ENCODE measurements around the gene STRN4. TPM values are rescaled to one million over a fixed set of nuclear protein-coding genes. Genes with fewer than 3 reads are reported as not detected.

The STRN4 gene
- total and polyA plus RNA-seq, 5 donors, result 39.3 to 69.8 (median 49.7) TPM

DNA sequence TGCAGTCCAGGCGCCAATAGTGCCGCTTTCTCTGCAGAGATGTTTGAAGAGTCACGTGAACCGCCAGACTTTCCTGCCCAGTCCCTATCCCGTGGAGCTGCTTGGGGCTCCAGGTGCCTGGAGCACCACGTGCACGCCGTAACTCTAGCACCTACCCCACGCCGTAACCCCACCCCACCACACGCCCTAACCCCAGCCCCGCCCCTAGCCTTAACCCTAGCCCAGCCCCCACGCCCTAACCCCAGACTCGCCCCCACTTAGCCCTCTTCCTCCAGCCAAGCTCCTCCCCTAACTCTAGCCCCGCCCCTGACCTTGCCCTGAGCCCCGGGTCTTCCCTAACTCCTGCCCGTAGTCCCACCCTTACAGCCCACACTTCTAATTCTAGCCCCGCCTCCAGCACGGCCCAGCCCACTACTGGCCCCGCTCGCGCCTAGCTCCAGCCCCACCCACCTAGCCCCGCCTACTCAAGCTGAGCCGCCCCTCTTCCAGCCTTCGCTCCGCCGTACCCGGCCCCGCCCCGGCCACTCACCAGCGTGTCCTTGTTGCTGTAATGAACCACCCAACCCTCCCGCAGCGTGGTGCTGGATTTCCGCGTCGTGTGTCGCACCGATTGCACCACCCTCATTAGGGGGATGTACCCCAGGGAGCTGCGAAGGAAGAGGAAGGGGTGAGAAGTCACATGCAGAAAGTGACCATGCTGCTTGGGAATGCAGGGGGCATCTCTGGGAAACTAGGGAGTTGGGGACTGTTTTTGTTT lies 48.9 kb downstream of the STRN4 start:
- no peaks in the 10 kb centered on the region for H3K27me3 ChIP-seq (ENCODE audit: control insufficient read depth, insufficient read depth)
- peak; percentile 97 for ATAC-seq
- H3K4me1 ChIP-seq (ENCODE audit: control insufficient read depth, insufficient read depth, low read length), result no peaks in the 10 kb centered on the region
- H3K9me3 ChIP-seq (ENCODE audit: control insufficient read depth, low read length), result no peaks in the 10 kb centered on the region
- H3K4me3 ChIP-seq (ENCODE audit: low read length), result no peak overlapping the region
- intact Hi-C loops (cut with DNase I), result no loop called here
- DNase-seq, result peak; percentile 95 to 96 (median 96)
- H3K27ac ChIP-seq (ENCODE audit: low read length), result no peak overlapping the region
- WGBS, result 33% methylated on average over 39 of the region's 39 CpGs

DNA sequence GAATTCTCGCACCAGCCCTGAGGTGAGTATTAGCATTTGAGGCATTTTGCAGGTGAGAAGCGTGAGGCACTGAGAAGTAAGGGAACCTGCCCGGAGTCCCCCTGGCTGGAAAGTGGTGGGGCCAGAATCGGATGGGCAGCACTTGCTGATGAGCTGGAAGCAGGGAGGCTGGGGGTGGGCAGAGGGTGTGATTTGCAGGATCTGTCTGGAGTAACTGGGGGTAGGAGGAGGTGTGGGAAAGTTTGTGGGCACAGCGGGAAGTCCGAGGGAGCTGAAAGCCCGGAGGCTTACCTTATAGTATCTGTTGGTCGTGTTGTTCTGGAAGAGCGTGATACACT lies 49.4 kb downstream of the STRN4 start:
- 80% methylated on average over 9 of the region's 9 CpGs for WGBS
- Histone ChIP-seq H3K4me3 (ENCODE audit: low read length) (no peak overlapping the region), H3K27me3 (ENCODE audit: control insufficient read depth, insufficient read depth) (no peaks in the 10 kb centered on the region), H3K4me1 (ENCODE audit: control insufficient read depth, insufficient read depth, low read length) (no peaks in the 10 kb centered on the region), H3K27ac (ENCODE audit: low read length) (no peak overlapping the region), H3K9me3 (ENCODE audit: control insufficient read depth, low read length) (no peaks in the 10 kb centered on the region)
- DNase-seq (no peak), ATAC-seq (no peak)
- intact Hi-C loops (cut with DNase I), result no loop called here

DNA sequence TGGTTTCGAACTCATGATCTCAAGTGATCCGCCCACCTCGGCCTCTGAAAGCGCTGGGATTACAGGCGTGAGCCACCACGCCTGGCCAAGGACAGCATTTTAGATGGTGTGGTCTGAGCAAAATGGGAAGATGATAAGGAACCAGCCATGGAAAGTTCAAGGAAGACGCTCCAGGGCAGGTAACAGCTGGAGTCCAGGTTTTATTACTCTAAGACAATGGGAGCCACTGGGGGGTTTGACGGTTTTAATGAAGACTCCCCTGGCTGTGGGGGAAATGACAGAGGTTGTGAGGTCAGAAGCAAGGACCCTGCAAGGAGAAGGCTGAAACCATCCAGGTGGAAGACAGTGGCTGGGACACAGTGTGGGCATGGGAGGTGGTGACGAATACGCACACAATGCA lies 50.2 kb downstream of the STRN4 start:
- 95% methylated on average over 10 of the region's 10 CpGs for WGBS
- ATAC-seq (no peak), DNase-seq (no peak)
- Histone ChIP-seq H3K27ac (ENCODE audit: low read length) (no peak overlapping the region), H3K27me3 (ENCODE audit: control insufficient read depth, insufficient read depth) (no peaks in the 10 kb centered on the region), H3K4me3 (ENCODE audit: low read length) (no peak overlapping the region), H3K9me3 (ENCODE audit: control insufficient read depth, low read length) (no peaks in the 10 kb centered on the region), H3K4me1 (ENCODE audit: control insufficient read depth, insufficient read depth, low read length) (no peaks in the 10 kb centered on the region)
- intact Hi-C loops (cut with DNase I), result no loop called here

DNA sequence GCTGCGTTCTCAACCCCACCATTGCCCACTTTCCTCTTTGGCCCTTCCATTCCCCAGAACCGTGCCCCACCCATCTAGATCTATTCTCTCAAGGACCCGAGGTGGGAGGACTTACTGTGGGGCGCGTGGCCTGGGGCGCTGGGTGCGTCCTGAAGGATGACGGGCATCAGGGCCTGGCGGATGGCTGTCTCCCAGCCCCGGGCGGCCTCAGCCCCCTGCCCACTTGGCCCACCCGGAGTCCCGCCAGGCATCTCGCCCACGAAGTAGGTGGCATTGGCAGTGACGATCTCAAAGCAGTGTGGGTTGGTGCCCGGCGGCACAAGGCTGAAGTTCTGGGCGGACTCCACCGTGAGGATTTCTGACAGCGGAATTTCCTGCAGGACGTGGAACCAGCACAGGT lies 52.5 kb downstream of the STRN4 start:
- Histone ChIP-seq H3K27me3 (ENCODE audit: control insufficient read depth, insufficient read depth) (no peaks in the 10 kb centered on the region), H3K27ac (ENCODE audit: low read length) (no peak overlapping the region), H3K4me3 (ENCODE audit: low read length) (no peak overlapping the region), H3K9me3 (ENCODE audit: control insufficient read depth, low read length) (no peaks in the 10 kb centered on the region), H3K4me1 (ENCODE audit: control insufficient read depth, insufficient read depth, low read length) (no peaks in the 10 kb centered on the region)
- ATAC-seq (no peak), DNase-seq (peak in 1 of 3 donors; percentile 48)
- WGBS, result 93% methylated on average over 22 of the region's 22 CpGs
- intact Hi-C loops (cut with DNase I), result no loop called here

DNA sequence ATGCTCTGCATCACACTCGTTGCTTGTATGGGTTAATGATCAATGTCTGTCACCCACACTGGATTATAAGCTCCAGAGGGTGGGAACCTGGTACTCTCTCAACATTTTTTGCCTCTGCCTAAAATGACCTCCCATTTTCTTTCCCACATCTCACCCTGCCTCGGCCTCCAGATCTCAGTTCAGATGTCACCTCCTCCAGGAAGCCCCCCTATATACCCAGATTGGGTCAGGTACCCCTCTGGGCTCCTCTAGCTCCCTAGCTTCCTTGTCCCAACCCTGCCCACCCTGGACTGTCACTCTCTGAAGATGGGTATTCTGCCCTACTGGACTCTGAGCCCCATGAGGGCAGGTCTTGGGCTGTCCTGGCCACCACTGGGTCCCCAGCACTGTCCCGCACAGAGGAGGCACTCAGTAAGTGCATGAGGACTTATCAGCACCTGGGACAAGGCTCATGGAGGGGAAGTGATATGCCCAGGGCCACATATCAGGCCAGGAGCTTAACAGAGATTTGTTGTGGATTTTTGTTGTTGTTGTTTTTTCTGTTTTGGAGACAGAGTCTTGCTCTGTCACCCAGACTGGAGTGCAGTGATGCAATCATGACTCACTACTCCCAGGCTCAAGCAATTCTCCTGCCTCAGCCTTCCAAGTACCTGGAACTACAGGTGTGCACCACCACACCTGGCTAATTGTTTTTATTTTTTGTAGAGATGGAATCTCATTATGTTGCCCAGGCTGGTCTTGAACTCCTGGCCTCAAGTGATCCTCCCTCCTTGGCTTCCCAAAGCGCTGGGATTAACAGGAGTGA lies 53.1 kb downstream of the STRN4 start:
- intact Hi-C loops (cut with DNase I), result no loop called here
- no peaks in the 10 kb centered on the region for H3K4me1 ChIP-seq (ENCODE audit: control insufficient read depth, insufficient read depth, low read length)
- H3K27ac ChIP-seq (ENCODE audit: low read length), result no peak overlapping the region
- no peaks in the 10 kb centered on the region for H3K27me3 ChIP-seq (ENCODE audit: control insufficient read depth, insufficient read depth)
- no peaks in the 10 kb centered on the region for H3K9me3 ChIP-seq (ENCODE audit: control insufficient read depth, low read length)
- H3K4me3 ChIP-seq (ENCODE audit: low read length), result no peak overlapping the region
- DNase-seq (no peak), ATAC-seq (no peak)
- WGBS, result 94% methylated on average over 4 of the region's 4 CpGs

DNA sequence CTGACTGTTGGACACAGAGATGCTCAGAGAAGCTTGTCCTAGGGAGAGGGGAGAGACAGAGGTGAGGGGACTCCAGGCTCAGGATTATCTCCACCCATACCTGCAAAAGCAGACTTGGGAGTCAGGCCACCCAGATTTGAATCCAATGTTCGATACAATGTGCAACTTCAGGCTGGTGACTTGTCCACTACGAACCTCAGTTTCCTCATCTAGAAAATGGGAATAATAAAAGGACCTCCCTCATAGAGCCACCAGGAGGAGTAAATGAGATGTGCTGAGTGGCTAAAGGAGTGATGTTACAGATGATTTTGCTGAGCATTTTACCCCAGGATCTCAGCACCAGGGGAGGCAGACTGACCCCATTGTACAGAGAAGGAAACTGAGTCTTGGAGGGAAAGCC lies 54.3 kb downstream of the STRN4 start:
- H3K27me3 ChIP-seq (ENCODE audit: control insufficient read depth, insufficient read depth), result no peaks in the 10 kb centered on the region
- no peaks in the 10 kb centered on the region for H3K4me1 ChIP-seq (ENCODE audit: control insufficient read depth, insufficient read depth, low read length)
- no peaks in the 10 kb centered on the region for H3K9me3 ChIP-seq (ENCODE audit: control insufficient read depth, low read length)
- DNase-seq (no peak), ATAC-seq (no peak)
- no peak overlapping the region for H3K4me3 ChIP-seq (ENCODE audit: low read length)
- H3K27ac ChIP-seq (ENCODE audit: low read length), result no peak overlapping the region
- intact Hi-C loops (cut with DNase I), result no loop called here
- WGBS, result 99% methylated on average over 2 of the region's 2 CpGs

DNA sequence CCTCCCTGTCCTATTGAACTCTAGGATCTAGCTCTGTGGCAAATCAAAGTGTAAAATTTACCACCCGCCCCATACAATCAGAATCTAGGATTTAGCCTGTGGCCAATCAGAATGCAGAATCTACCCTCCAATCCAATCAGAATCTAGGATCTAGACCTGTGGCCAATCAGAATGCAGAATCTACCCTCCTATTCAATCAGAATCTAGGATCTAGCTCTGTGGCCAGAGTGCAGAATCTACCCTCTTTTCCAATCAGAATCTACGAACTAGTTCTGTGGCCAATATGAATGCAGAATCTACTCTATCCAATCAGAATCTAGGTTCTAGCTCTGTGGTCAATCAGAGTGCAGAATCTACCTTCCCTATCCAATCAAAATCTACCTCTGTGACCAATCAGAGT lies 55.1 kb downstream of the STRN4 start:
- H3K4me1 ChIP-seq (ENCODE audit: control insufficient read depth, insufficient read depth, low read length), result no peaks in the 10 kb centered on the region
- H3K4me3 ChIP-seq (ENCODE audit: low read length), result no peak overlapping the region
- ATAC-seq (no peak), DNase-seq (no peak)
- H3K9me3 ChIP-seq (ENCODE audit: control insufficient read depth, low read length), result no peaks in the 10 kb centered on the region
- 49% methylated on average over 2 of the region's 2 CpGs for WGBS
- intact Hi-C loops (cut with DNase I), result no loop called here
- H3K27me3 ChIP-seq (ENCODE audit: control insufficient read depth, insufficient read depth), result no peaks in the 10 kb centered on the region
- no peak overlapping the region for H3K27ac ChIP-seq (ENCODE audit: low read length)

DNA sequence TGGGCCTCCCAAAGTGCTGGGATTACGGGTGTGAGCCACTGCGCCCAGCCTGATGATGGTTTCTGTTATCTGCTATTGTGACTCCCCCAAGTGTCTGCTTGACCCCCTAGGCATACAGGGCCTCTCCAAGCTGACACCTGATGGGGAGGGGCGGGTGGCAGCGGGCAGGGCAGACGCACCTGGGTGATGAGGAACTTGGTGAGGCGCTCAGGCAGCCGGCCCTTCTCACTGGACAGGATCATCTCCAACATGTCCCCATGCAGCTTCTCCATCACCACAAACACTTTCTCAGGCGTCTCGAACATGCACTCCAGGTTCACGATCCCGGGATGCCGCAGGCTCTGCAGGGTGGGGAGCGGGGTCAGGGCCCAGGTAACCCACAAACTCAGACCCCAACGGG lies 56.9 kb downstream of the STRN4 start:
- ATAC-seq (no peak), DNase-seq (no peak)
- Histone ChIP-seq H3K4me3 (ENCODE audit: low read length) (no peak overlapping the region), H3K27ac (ENCODE audit: low read length) (no peak overlapping the region), H3K4me1 (ENCODE audit: control insufficient read depth, insufficient read depth, low read length) (no peaks in the 10 kb centered on the region), H3K27me3 (ENCODE audit: control insufficient read depth, insufficient read depth) (no peaks in the 10 kb centered on the region), H3K9me3 (ENCODE audit: control insufficient read depth, low read length) (no peaks in the 10 kb centered on the region)
- intact Hi-C loops (cut with DNase I), result no loop called here
- 95% methylated on average over 14 of the region's 14 CpGs for WGBS

DNA sequence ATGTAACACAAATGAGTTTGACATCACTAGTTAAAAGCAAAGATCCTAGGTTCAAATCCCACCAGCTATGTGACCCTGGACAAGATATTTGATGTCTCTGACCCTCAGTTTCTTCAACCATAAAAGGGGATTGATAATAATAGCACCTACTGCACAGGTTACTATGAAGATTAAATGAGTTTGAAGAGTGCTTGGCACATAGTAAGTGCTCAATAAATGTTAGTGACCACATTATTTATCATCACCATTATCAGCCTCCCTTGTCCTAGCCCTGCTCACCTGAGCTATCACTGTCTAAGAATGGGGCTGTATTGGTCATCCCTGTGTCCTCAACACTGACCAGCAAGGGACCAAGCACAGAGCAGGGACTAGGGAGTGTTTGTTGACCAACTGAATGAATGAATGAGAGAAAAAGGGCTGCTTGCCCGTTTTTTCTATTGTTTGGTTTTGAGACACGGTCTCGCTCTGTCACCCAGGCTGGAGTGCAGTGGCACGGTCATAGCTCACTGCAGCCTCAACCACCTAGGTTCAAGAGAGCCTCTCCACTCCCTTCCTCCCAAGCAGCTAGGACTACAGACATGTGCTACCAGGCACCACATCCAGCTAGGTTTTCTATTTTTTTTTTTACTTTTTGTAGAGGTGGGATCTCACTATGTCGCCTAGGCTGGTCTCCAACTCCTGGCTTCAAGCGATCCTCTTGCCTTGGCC lies 58.7 kb downstream of the STRN4 start:
- DNase-seq (no peak), ATAC-seq (no peak)
- Histone ChIP-seq H3K4me1 (ENCODE audit: control insufficient read depth, insufficient read depth, low read length) (no peaks in the 10 kb centered on the region), H3K27ac (ENCODE audit: low read length) (no peak overlapping the region), H3K27me3 (ENCODE audit: control insufficient read depth, insufficient read depth) (no peaks in the 10 kb centered on the region), H3K4me3 (ENCODE audit: low read length) (no peak overlapping the region), H3K9me3 (ENCODE audit: control insufficient read depth, low read length) (no peaks in the 10 kb centered on the region)
- 91% methylated on average over 6 of the region's 6 CpGs for WGBS
- intact Hi-C loops (cut with DNase I), result no loop called here

DNA sequence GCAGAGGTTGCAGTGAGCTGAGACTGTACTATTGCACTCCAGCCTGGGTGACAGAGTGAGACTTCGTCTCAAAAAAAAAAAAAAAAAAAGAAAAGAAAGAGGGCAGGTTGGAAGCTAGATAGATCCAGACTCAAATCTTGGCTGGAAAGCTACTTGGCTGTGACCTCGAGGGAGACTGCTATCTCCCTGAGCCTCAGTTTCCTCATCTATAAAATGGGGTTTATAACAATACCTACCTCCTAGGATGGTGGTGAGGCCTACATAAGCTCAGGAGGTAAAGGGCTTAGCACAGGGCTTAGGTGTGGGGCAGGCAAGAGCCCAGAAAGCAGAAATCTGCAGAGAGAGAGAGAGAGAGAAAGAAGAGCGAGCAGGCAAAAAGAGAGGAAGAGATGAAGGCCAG lies 61.1 kb downstream of the STRN4 start:
- Histone ChIP-seq H3K4me3 (ENCODE audit: low read length) (no peak overlapping the region), H3K9me3 (ENCODE audit: control insufficient read depth, low read length) (no peaks in the 10 kb centered on the region), H3K27ac (ENCODE audit: low read length) (no peak overlapping the region), H3K27me3 (ENCODE audit: control insufficient read depth, insufficient read depth) (no peaks in the 10 kb centered on the region), H3K4me1 (ENCODE audit: control insufficient read depth, insufficient read depth, low read length) (no peaks in the 10 kb centered on the region)
- WGBS, result 75% methylated on average over 3 of the region's 3 CpGs
- DNase-seq, result no peak
- no peak for ATAC-seq
- intact Hi-C loops (cut with DNase I), result no loop called here

DNA sequence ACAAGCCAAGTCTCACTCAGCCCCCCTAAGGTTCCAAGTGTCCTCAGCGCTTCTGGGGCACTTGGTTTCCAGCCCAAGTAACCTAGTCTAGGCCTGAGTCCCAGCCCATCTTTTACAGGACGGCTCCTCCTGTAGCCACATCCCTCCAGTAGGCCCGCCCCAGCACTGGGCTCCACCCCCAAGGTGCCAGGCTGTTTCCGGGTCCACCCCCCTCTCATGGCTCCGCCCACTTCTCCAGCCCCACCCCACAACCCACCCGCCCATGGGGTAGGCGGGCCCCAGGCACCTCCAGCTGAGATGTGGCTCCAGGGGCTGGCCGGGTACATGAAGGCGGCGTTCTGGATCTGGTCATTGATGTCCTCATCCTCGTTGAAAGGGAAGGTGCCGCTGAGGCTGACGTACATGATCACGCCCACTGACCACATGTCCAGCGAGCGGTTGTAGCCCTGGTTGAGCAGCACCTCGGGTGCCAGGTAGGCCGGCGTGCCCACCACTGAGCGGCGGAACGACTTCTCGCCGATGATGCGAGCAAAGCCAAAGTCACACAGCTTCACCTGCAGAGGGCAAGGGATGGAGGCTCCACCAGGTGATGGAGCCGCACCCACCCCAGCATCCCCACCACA lies 68.0 kb downstream of the STRN4 start:
- Histone ChIP-seq H3K4me1 (ENCODE audit: control insufficient read depth, insufficient read depth, low read length) (no peaks in the 10 kb centered on the region), H3K4me3 (ENCODE audit: low read length) (no peak overlapping the region), H3K27me3 (ENCODE audit: control insufficient read depth, insufficient read depth) (no peaks in the 10 kb centered on the region), H3K27ac (ENCODE audit: low read length) (no peak overlapping the region), H3K9me3 (ENCODE audit: control insufficient read depth, low read length) (no peaks in the 10 kb centered on the region)
- peak; percentile 41 to 60 for ATAC-seq
- intact Hi-C loops (cut with DNase I), result no loop called here
- DNase-seq, result peak in 2 of 3 donors; percentile 35 to 71
- WGBS, result 84% methylated on average over 26 of the region's 26 CpGs

Measured in right cardiac atrium (tissue), 5 donors.